ENCODE results near the gene RNF130. TPM values are rescaled to one million over a fixed set of nuclear protein-coding genes. Genes with fewer than 3 reads are reported as not detected.

RNF130 gene
- polyA plus RNA-seq, 10 donors: 36.5 to 49.8 (median 43.2) TPM

DNA sequence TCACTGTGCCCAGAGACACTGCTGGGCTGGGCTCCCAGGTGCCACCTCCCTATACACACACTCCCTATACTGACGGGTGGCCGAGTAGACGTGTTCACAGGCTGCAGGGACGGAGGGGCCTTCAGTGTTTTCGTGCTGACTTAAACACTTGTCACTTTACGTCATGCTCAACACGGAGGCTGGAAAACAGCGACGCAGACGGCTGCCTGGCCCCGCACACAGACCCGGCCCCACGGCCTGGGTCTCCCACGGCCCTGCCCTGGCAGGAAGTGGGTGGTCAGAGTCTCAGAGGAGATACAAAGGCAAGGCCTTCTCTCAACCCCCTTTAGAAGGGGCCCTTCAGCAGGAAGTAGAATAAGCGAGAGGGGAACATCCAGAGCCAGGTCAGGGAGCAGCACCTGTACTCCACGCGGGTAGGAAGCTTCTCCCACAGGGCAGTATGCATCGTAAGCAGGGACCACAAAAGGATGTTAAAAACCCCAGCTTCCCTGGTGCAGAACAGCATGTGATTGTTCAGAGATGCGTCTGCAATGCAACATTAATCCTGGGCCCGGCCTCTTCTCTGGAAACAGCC, 152.0 kb downstream of the RNF130 start:
- DNase-seq: no peak

DNA sequence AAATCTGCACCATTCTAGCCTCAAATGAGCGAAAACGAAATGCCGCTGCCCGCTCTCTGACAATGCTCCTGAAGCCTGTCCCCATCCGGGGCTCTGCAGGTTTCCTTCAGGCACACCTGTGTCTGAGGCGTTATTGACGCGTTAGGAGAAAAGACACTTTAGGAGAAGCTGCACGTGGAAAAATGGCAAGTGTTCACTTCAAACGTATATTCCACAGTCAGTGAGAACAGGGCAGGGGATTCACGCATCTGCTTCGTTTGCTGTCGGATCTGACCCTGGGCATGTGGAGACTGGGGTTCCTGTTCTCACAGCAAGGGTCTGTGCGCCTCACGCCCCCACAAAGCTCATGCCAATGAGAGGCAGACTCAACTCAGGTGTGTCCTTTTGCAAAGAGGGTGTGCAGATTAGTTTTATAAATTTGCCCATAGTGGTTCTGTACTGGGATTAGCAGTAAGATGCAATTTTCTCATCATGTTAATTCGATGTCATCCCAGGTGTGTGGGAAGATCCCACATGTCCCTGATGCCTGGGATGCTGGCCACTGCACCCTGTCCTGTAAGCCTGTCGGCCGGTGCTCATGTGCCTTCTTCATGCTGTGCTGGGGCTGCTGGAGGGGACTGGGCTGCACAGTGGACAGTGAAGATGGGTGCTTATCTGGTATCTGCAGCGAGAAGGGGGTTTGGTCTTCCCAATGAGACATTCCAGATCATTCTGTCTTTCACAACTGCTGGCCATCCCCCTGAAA, 152.6 kb downstream of the RNF130 start:
- DNase-seq: no peak

DNA sequence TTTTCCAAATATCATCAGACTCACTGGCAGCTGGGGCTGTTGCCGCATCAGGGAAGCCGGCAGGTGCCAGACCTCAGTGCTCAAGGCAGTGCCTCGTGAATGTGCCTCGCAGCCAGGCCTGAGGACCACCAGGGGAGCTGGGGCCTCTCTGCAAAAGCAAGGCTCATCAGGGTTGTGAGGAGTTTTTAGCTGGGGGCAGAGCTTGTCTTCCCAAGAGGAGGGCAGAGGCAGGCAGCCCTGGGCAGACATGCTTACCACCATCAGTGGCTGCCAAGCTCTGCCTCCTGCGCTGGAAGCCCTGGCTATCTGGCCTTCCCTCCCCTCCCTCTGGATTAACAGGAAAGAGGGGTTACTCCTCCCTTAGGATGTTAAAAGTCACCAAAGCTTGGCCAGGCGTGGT, 155.0 kb downstream of the RNF130 start:
- DNase-seq: no peak

DNA sequence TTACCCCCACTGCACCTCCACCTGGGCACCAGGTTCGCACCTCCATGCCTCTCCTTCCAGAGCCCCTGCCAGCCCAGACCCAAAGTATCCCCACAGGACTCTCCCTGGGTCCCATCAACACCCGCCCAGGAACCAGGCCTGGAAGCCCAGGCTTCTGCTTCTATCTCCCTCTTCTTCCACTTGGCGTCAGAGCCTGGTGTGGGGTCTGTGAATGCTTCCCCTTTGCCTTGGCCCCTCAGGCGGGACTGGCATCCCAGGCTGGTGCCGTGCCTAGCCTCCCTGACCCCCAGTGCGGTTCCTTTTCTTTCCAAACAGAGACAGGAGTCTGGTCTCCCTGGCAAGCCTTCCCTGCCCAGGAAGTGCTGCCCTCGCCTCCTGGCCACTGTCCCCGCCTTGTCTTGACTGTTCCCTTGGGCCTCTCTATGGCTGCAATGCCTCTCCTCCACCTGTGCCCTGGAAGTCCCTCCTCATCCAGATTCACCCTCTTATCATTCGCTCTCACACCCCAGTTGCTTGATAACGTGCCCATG, 156.1 kb downstream of the RNF130 start:
- no peak for DNase-seq

GRCh38 chr5:179914032-179914755, 157.4 kb downstream of the RNF130 start:
- DNase-seq: peak in 2 of 3 donors; percentile 12 to 18

DNA sequence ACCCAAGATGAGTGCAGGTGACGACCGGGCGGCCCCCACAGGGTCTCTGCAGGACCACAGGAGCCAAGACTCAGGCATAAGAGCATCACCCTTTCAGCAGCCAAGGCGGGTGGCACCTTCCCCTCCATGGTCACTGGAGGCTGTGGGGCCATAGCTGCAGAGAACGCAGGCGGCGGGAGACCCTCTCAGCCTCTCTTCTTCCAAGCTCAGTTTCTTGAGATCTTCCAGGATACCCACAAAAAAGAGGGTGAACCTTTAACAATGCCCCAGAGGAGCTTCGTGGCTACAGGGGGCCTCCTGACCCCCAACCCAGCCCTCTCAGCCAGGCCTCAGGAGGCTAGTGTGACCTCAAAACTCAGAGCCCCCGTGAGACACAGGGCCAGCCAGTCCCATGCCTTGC, 158.1 kb downstream of the RNF130 start:
- DNase-seq: no peak

- no peak for DNase-seq
These were observed 158.6 kb downstream of the RNF130 start for GRCh38 chr5:179912951-179913350.

- DNase-seq: no peak
These were observed 159.2 kb downstream of the RNF130 start for GRCh38 chr5:179912386-179912785.

DNA sequence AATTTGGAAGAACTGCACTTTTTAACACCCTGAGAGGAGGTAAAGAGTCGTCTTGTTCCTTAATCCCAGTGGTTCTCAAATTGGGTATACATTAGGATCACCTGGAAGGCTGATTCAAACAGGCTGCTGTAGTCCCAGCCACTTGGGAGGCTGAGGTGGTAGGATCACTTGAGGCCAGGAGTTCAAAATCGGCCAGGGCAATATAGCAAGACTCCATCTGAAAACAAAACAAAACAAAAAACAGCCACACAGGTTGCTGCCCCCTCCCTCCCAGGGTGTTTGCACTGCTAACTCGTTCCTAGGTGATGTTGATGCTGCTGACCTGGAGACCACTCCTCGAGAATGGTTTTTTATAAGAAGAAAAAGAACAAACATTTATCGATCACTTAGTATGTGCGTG, 162.3 kb downstream of the RNF130 start:
- no peak for DNase-seq

GRCh38 chr5:179908528-179908927, 163.0 kb downstream of the RNF130 start:
- DNase-seq: peak in 1 of 3 donors; percentile 13

- DNase-seq: peak; percentile 70 to 90 (median 82)
These were observed 163.8 kb downstream of the RNF130 start, which contains the start of gene TBC1D9B for GRCh38 chr5:179907556-179908324. TBC1D9B (minus strand) TSS chr5:179907897; CDS start chr5:179907821, 76 bp downstream.

GRCh38 chr5:179906795-179907555, 164.6 kb downstream of the RNF130 start:
- DNase-seq: peak in 2 of 3 donors; percentile 22 to 51

- DNase-seq: no peak
These were observed 165.2 kb downstream of the RNF130 start for GRCh38 chr5:179906294-179906794.

DNA sequence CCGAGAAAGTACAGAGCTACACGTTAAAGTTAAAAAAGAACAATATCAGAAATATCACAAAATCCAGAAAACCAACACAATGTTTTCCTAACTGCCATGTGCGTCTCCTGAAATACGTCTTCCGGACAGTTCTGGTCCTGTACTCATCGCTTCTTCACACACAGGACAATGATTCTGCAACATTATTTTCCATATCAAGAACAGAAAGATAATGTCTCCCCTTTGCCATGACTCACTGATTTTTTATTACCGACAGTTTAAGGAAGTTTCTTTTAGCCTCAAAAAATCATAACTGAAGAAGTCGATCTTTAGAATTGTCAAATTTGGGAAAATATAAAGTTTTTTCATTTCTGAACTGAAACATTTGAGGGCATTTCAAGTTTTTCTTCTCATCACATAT, 166.4 kb downstream of the RNF130 start:
- DNase-seq: no peak

Other genes with a start within 250 kb of the RNF130 start
- gene MRNIP, start 212.9 kb downstream of the RNF130 start, polyA plus RNA-seq (ENCODE audit: insufficient read length in 10 of 10): 10 to 100 TPM in 9 of 10 donors, 1 to 10 TPM in 1; 9.4 to 23.5 (median 15.0) TPM
- 10 to 100 TPM; 42.8 to 69.7 (median 56.2) TPM for gene TBC1D9B, start 163.9 kb downstream of the RNF130 start, polyA plus RNA-seq (ENCODE audit: insufficient read length in 10 of 10)
- gene RASGEF1C, start 137.5 kb upstream of the RNF130 start, polyA plus RNA-seq (ENCODE audit: insufficient read length in 10 of 10): 1 to 10 TPM; 2.1 to 4.5 (median 2.8) TPM
- gene MAPK9, start 220.3 kb upstream of the RNF130 start, polyA plus RNA-seq (ENCODE audit: insufficient read length in 10 of 10): 10 to 100 TPM; 24.3 to 36.8 (median 31.1) TPM